PC-9 (cell line): ENCODE data around the gene GRIFIN.

Source experiments
- EZH2 ChIP-seq: fragments of 200-600 bp; sonication (generic); IDR thresholded peaks from 2 replicates; pipeline ENCODE4 v1.8.0; 2017; ENCODE audit warnings: antibody characterized with exemption, low read depth
- TF ChIP-seq, protein P1 (sequence below): fragments of 200-600 bp; sonication (generic); conservative IDR thresholded peaks from 2 replicates; pipeline ENCODE4 v1.6.1; 2017; ENCODE audit warnings: mixed run types, antibody characterized with exemption, mild to moderate bottlenecking, moderate library complexity

GRCh38 chr7:2461268-2462026 is 14.8 kb downstream of the GRIFIN start:
- no peak for TF ChIP-seq EZH2
- TF ChIP-seq, protein P1, sequence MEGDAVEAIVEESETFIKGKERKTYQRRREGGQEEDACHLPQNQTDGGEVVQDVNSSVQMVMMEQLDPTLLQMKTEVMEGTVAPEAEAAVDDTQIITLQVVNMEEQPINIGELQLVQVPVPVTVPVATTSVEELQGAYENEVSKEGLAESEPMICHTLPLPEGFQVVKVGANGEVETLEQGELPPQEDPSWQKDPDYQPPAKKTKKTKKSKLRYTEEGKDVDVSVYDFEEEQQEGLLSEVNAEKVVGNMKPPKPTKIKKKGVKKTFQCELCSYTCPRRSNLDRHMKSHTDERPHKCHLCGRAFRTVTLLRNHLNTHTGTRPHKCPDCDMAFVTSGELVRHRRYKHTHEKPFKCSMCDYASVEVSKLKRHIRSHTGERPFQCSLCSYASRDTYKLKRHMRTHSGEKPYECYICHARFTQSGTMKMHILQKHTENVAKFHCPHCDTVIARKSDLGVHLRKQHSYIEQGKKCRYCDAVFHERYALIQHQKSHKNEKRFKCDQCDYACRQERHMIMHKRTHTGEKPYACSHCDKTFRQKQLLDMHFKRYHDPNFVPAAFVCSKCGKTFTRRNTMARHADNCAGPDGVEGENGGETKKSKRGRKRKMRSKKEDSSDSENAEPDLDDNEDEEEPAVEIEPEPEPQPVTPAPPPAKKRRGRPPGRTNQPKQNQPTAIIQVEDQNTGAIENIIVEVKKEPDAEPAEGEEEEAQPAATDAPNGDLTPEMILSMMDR = no peak
